Left ventricle myocardium inferior (tissue), 1 donor: ENCODE data around the gene EBF4. TPM values are rescaled to one million over a fixed set of nuclear protein-coding genes. Genes with fewer than 3 reads are reported as not detected.

Experiments used
- DNase-seq: peaks from one replicate; pipeline ENCODE4 v3.0.0-alpha.2; 2020
- H3K27ac ChIP-seq: fragments of 200-600 bp; replicated peaks from 2 replicates; pipeline ENCODE4 v1.8.0; 2021
- H3K27me3 ChIP-seq: fragments of 200-600 bp; 2 replicates; pipeline ENCODE4 v1.8.0; 2021; ENCODE audit warnings: low read depth
- H3K36me3 ChIP-seq: fragments of 200-600 bp; 2 replicates; pipeline ENCODE4 v1.8.0; 2021
- H3K4me1 ChIP-seq: fragments of 200-600 bp; 2 replicates; pipeline ENCODE4 v1.8.0; 2021
- H3K4me3 ChIP-seq: fragments of 200-600 bp; 2 replicates; pipeline ENCODE4 v1.8.0; 2021; ENCODE audit warnings: mild to moderate bottlenecking, moderate library complexity
- H3K9me3 ChIP-seq: fragments of 200-600 bp; replicated peaks from 2 replicates; pipeline ENCODE4 v1.8.0; 2021
- CTCF ChIP-seq: fragments of 200-600 bp; IDR thresholded peaks from 2 replicates; pipeline ENCODE4 v1.8.0; 2021; ENCODE audit warnings: antibody characterized with exemption, mild to moderate bottlenecking, borderline replicate concordance
- intact Hi-C: fragments of 100-400 bp; cut with micrococcal nuclease; formaldehyde crosslinking; loops from one replicate; pipeline ENCODE4 v1.11.0; 2022
- total RNA-seq: library from RNA; stranded (reverse); fragmentation: NEBNext Ultra II Directional; extraction: Animal tissue kit (Norgen Biotek cat#: 25700); gene quantifications from one replicate; pipeline ENCODE4 v1.2.1, GENCODE V29; 2021
- donor health status: DM: no; HTN: yes; CAD: no; lungs with severe emphysema.

EBF4 gene
- total RNA-seq, 1 donor from 2014 or later, result 4.9 TPM

- Histone ChIP-seq H3K9me3 (no peaks in the 10 kb centered on the region), H3K4me3 (no peak overlapping the region), H3K27me3 (peaks cover 54% of the 10 kb centered on the region), H3K27ac (no peak overlapping the region), H3K4me1 (peaks cover 24% of the 10 kb centered on the region), H3K36me3 (no peaks in the 10 kb centered on the region)
- no peak for TF ChIP-seq CTCF
- intact Hi-C loops, result no loop called here
- no peak for DNase-seq
These were observed 55.2 kb downstream of the EBF4 start for GRCh38 chr20:2747676-2748235.

- no peak for DNase-seq
- Histone ChIP-seq H3K27ac (no peak overlapping the region), H3K36me3 (no peaks in the 10 kb centered on the region), H3K9me3 (no peaks in the 10 kb centered on the region), H3K27me3 (peaks cover 54% of the 10 kb centered on the region), H3K4me3 (no peak overlapping the region), H3K4me1 (peaks cover 34% of the 10 kb centered on the region)
- intact Hi-C loops, result no loop called here
- no peak for TF ChIP-seq CTCF
These were observed 56.2 kb downstream of the EBF4 start for GRCh38 chr20:2748551-2749342.

GRCh38 chr20:2749343-2749950, 56.9 kb downstream of the EBF4 start:
- intact Hi-C loops, result no loop called here

GRCh38 chr20:2749951-2750490, 57.4 kb downstream of the EBF4 start:
- Histone ChIP-seq H3K9me3 (no peaks in the 10 kb centered on the region), H3K4me3 (no peak overlapping the region), H3K36me3 (no peaks in the 10 kb centered on the region), H3K27me3 (peaks cover 65% of the 10 kb centered on the region), H3K27ac (no peak overlapping the region), H3K4me1 (peaks cover 34% of the 10 kb centered on the region)
- TF ChIP-seq CTCF, result no peak
- intact Hi-C loops, result loop anchor here (5.0 kb wide), 1 partner anchor 252 kb away; no protein-coding TSS in a partner anchor
- no peak for DNase-seq

More at GRCh38 chr20:2749343-2749950, 56.9 kb downstream of the EBF4 start:
- Histone ChIP-seq H3K27me3 (peaks cover 60% of the 10 kb centered on the region), H3K4me1 (peaks cover 34% of the 10 kb centered on the region), H3K36me3 (no peaks in the 10 kb centered on the region), H3K27ac (no peak overlapping the region), H3K4me3 (no peak overlapping the region), H3K9me3 (no peaks in the 10 kb centered on the region)
- no peak for DNase-seq
- TF ChIP-seq CTCF, result no peak

GRCh38 chr20:2750491-2751251, 58.1 kb downstream of the EBF4 start:
- peaks cover 72% of the 10 kb centered on the region for H3K27me3 ChIP-seq
- no peak for DNase-seq
- peak overlapping the region; percentile 64 for H3K4me3 ChIP-seq
- no peak overlapping the region for H3K27ac ChIP-seq
- TF ChIP-seq CTCF, result no peak
- no peaks in the 10 kb centered on the region for H3K36me3 ChIP-seq
- peaks cover 34% of the 10 kb centered on the region for H3K4me1 ChIP-seq
- intact Hi-C loops, result loop anchor here (5.0 kb wide), 1 partner anchor 252 kb away; no protein-coding TSS in a partner anchor
- no peaks in the 10 kb centered on the region for H3K9me3 ChIP-seq
